IMR-90 (cell line): ENCODE measurements around the gene BRIP1. TPM values are rescaled to one million over a fixed set of nuclear protein-coding genes. Genes with fewer than 3 reads are reported as not detected.

Source experiments
- ATAC-seq: fragments of 200-7000 bp; cut with Tn5 transposase; 2 replicates; pipeline ENCODE4 v1.9.1; 2020; ENCODE audit warnings: low read depth, mild to moderate bottlenecking, moderate library complexity
- BruUV-seq: library from RNA; stranded (reverse); fragments of 400-500 nt; replicated peaks from 2 replicates; lab custom pipeline; 2021; lab: Mats Ljungman, UMichigan
- CTCF ChIA-PET: fragments of 300-600 bp; formaldehyde crosslinking; extraction: SDS; loops from one replicate; lab custom pipeline; 2021; ENCODE audit warnings: antibody characterized with exemption; lab: Yijun Ruan, JAX
- POLR2A ChIA-PET: fragments of 300-600 bp; sonication (Branson Sonifier 250); formaldehyde crosslinking; loops from one replicate; lab custom pipeline; 2022; ENCODE audit warnings: antibody characterized with exemption; ENCODE audit not compliant: unreplicated experiment; lab: Charles Lee
- DNase-seq: peaks from one replicate; pipeline ENCODE4 v3.0.0; 2013
- H2AFZ ChIP-seq: replicated peaks from 2 replicates; pipeline ENCODE3; 2013; ENCODE audit warnings: low read length, mild to moderate bottlenecking; ENCODE audit not compliant: poor library complexity
- H2AK5ac ChIP-seq: 2 replicates; pipeline ENCODE4 v1.6.1; 2013; ENCODE audit warnings: low read depth, low read length, inconsistent platforms
- H2AK9ac ChIP-seq: replicated peaks from 2 replicates; pipeline ENCODE3; 2013; ENCODE audit warnings: mild to moderate bottlenecking, low read depth, low read length, moderate library complexity; ENCODE audit not compliant: poor library complexity
- H2BK120ac ChIP-seq: 2 replicates; pipeline ENCODE4 v1.6.1; 2013; ENCODE audit warnings: low read depth, low read length, inconsistent platforms
- H2BK15ac ChIP-seq: 3 replicates; pipeline ENCODE4 v1.6.1; 2013; ENCODE audit warnings: low read depth, low read length, inconsistent platforms
- H2BK20ac ChIP-seq: 2 replicates; pipeline ENCODE4 v1.6.1; 2013; ENCODE audit warnings: low read depth, mild to moderate bottlenecking, inconsistent platforms, low read length, moderate library complexity
- H2BK5ac ChIP-seq: 2 replicates; pipeline ENCODE4 v1.6.1; 2013; ENCODE audit warnings: mild to moderate bottlenecking, low read depth, low read length, inconsistent platforms; ENCODE audit not compliant: poor library complexity, severe bottlenecking
- H3K14ac ChIP-seq: replicated peaks from 2 replicates; pipeline ENCODE4 v1.6.1; 2013; ENCODE audit warnings: low read depth, low read length, inconsistent platforms
- H3K18ac ChIP-seq: 2 replicates; pipeline ENCODE4 v1.6.1; 2013; ENCODE audit warnings: low read depth, low read length, control low read depth
- H3K23ac ChIP-seq: 2 replicates; pipeline ENCODE4 v1.6.1; 2013; ENCODE audit warnings: low read depth, low read length, inconsistent platforms
- H3K27ac ChIP-seq: 2 replicates; pipeline ENCODE4 v1.5.1; 2013; ENCODE audit warnings: mild to moderate bottlenecking, control low read depth, low read length; ENCODE audit not compliant: insufficient read depth
- H3K27me3 ChIP-seq: 2 replicates; pipeline ENCODE4 v1.6.1; 2013; ENCODE audit warnings: low read length; ENCODE audit not compliant: control insufficient read depth, insufficient read depth
- H3K36me3 ChIP-seq: 2 replicates; pipeline ENCODE4 v1.6.1; 2013; ENCODE audit warnings: low read length, mixed read lengths; ENCODE audit not compliant: control insufficient read depth, insufficient read depth
- H3K4ac ChIP-seq: 2 replicates; pipeline ENCODE4 v1.6.1; 2013; ENCODE audit warnings: low read depth, low read length, inconsistent platforms
- H3K4me1 ChIP-seq: 2 replicates; pipeline ENCODE4 v1.6.1; 2013; ENCODE audit warnings: low read length, mixed read lengths; ENCODE audit not compliant: control insufficient read depth, insufficient read depth
- H3K4me2 ChIP-seq: 2 replicates; pipeline ENCODE4 v1.6.1; 2013; ENCODE audit warnings: low read depth, mild to moderate bottlenecking, control low read depth, low read length, moderate library complexity
- H3K4me3 ChIP-seq: 2 replicates; pipeline ENCODE4 v1.5.1; 2013; ENCODE audit warnings: low read depth, mild to moderate bottlenecking, control low read depth, low read length, moderate library complexity; ENCODE audit not compliant: insufficient read depth
- H3K56ac ChIP-seq: 2 replicates; pipeline ENCODE4 v1.6.1; 2013; ENCODE audit warnings: low read length, inconsistent platforms; ENCODE audit not compliant: insufficient read depth; ENCODE audit errors: extremely low read depth
- H3K79me1 ChIP-seq, 2 experiments: 2 replicates each; pipeline ENCODE4 v1.6.1; 2013; ENCODE audit warnings: low read length in 2 of 2, inconsistent platforms in 1 of 2, low read depth in 1 of 2
- H3K9ac ChIP-seq: 2 replicates; pipeline ENCODE4 v1.6.1; 2013; ENCODE audit warnings: low read depth, low read length, control low read depth
- H3K9me1 ChIP-seq: 2 replicates; pipeline ENCODE4 v1.6.1; 2013; ENCODE audit warnings: low read length, inconsistent platforms; ENCODE audit not compliant: insufficient read depth
- H3K9me3 ChIP-seq: 2 replicates; pipeline ENCODE4 v1.6.1; 2013; ENCODE audit warnings: low read length; ENCODE audit not compliant: control insufficient read depth, insufficient read depth
- H4K20me1 ChIP-seq: 2 replicates; pipeline ENCODE4 v1.6.1; 2013; ENCODE audit warnings: low read length, inconsistent platforms; ENCODE audit not compliant: insufficient read depth
- H4K5ac ChIP-seq: 2 replicates; pipeline ENCODE4 v1.6.1; 2013; ENCODE audit warnings: mild to moderate bottlenecking, low read depth, low read length, control low read depth
- H4K8ac ChIP-seq, 2 experiments: 2 replicates each; pipeline ENCODE4 v1.6.1; 2013; ENCODE audit warnings: low read depth in 2 of 2, low read length in 2 of 2, control low read depth in 1 of 2, inconsistent platforms in 1 of 2
- H4K91ac ChIP-seq: 2 replicates; pipeline ENCODE4 v1.6.1; 2013; ENCODE audit warnings: low read depth, low read length, inconsistent platforms; ENCODE audit not compliant: insufficient read depth
- MAFK ChIP-seq: IDR thresholded peaks from 2 replicates; pipeline ENCODE4 v1.6.1; 2012; ENCODE audit warnings: low read depth, low read length, improper control_type of control experiment
- WGBS, 2 experiments: methylation state at CpG; one replicate each; pipeline versions ENCODE4 v1.1.5 to v1.1.7; 2013; ENCODE audit warnings: missing lambda C conversion rate in 2 of 2; ENCODE audit not compliant: insufficient read length in 1 of 2; ENCODE audit errors: extremely low coverage in 2 of 2; 5-methylcytosine and 5-hydroxymethylcytosine counted together
- dilution Hi-C: fragments of 300-500 bp; cut with HindIII; formaldehyde crosslinking; loops from one replicate; pipeline ENCODE4 v1.14.3; 2018; ENCODE audit warnings: low sequenced_read_pairs; ENCODE audit not compliant: unreplicated experiment
- in situ Hi-C: fragments of 300-500 bp; cut with MboI; formaldehyde crosslinking; loops from 3 replicates; pipeline ENCODE4 v1.14.3; 2019; ENCODE audit warnings: low sequenced_read_pairs, inconsistent platforms, mixed read lengths
- intact Hi-C: fragments of 100-400 bp; cut with micrococcal nuclease; formaldehyde crosslinking; loops from 2 replicates; pipeline ENCODE4 v1.10.0; 2022
- polyA plus RNA-seq, 3 experiments: library from polyadenylated mRNA; depleted of rRNA; stranded (reverse); fragments of >200 nt; gene quantifications; 2 replicates each; pipeline ENCODE4 v1.2.3, GENCODE V29; 2012; ENCODE audit warnings: low replicate concordance in 1 of 3
- total RNA-seq: library from RNA; depleted of rRNA; stranded (reverse); fragments of >200 nt; gene quantifications from 2 replicates; pipeline ENCODE4 v1.2.3, GENCODE V29; 2012

Gene BRIP1
- total and polyA plus RNA-seq, 2 of the 4 experiments (the other 2 are of a cell fraction): 6.1 to 19.7 TPM

- H3K9me1 ChIP-seq: no peaks in the 10 kb centered on the region
- H2BK5ac ChIP-seq: no peak overlapping the region
- H4K91ac ChIP-seq: no peak overlapping the region
- intact Hi-C loops (no loop called here), dilution Hi-C loops (no loop called here), in situ Hi-C loops (no loop called here)
- H3K27ac ChIP-seq: no peak overlapping the region
- H3K9ac ChIP-seq: no peak overlapping the region
- H3K14ac ChIP-seq: no peak overlapping the region
- no peak overlapping the region for H2BK120ac ChIP-seq
- no peaks in the 10 kb centered on the region for H3K9me3 ChIP-seq
- H4K5ac ChIP-seq: no peak overlapping the region
- H2AK5ac ChIP-seq: no peak overlapping the region
- H4K20me1 ChIP-seq: no peaks in the 10 kb centered on the region
- no peak overlapping the region for H2AFZ ChIP-seq
- no peak overlapping the region for H4K8ac ChIP-seq
- no peak overlapping the region for H2AK9ac ChIP-seq
- no peak overlapping the region for H3K4ac ChIP-seq
- peaks cover 5% of the 10 kb centered on the region; the same call in 1 of the 2 replicates for H3K36me3 ChIP-seq
- ATAC-seq (no peak), DNase-seq (no peak)
- H3K56ac ChIP-seq: no peak overlapping the region
- no peak overlapping the region for H3K4me3 ChIP-seq
- no peak for TF ChIP-seq MAFK
- no peak overlapping the region for H2BK20ac ChIP-seq
- CTCF ChIA-PET: no interaction called here
- H3K4me1 ChIP-seq: no peaks in the 10 kb centered on the region
- H3K79me1 ChIP-seq: peaks cover 0 to 4% of the 10 kb centered on the region in 2 experiments; a peak in 1 of 4 replicates
- H3K23ac ChIP-seq: no peak overlapping the region
- no TSS peak for BruUV-seq
- H3K18ac ChIP-seq: no peak overlapping the region
- WGBS, 2 experiments: no CpG with 5 or more reads among the region's 3 CpGs
- no peaks in the 10 kb centered on the region for H3K27me3 ChIP-seq
- POLR2A ChIA-PET: no interaction called here
- no peak overlapping the region for H3K4me2 ChIP-seq
- no peak overlapping the region for H2BK15ac ChIP-seq
Observed at GRCh38 chr17:61749823-61750404, 113.4 kb downstream of the BRIP1 start.
